Right renal cortex interstitium (tissue), 3 donors: ENCODE results near the gene IFNGR2. TPM values are rescaled to one million over a fixed set of nuclear protein-coding genes. Genes with fewer than 3 reads are reported as not detected.
"Not testable (repeated sequence)": the region's sequence is repeated elsewhere in the genome, so short reads cannot be mapped to it uniquely, and the experiment has no call there.

Experiments used
- DNase-seq, 3 donors: peaks; one replicate each; pipeline ENCODE4 v3.0.0-alpha.2; 2013; ENCODE audit warnings: low read depth in 3 of 3, low spot score in 2 of 3
- polyA plus RNA-seq, 3 donors: library from polyadenylated mRNA; unstranded; fragments of 120-200 nt; gene quantifications; one replicate each; pipeline ENCODE4 v1.2.1, GENCODE V29; 2013; ENCODE audit not compliant: insufficient read length in 3 of 3

Gene IFNGR2
- polyA plus RNA-seq, 3 donors = 82.9 to 86.4 (median 86.0) TPM

GRCh38 chr21:33401630-33401992 is 1.6 kb upstream of the IFNGR2 start:
- no peak for DNase-seq

- DNase-seq = no peak
Measured at GRCh38 chr21:33402001-33402979, 923 bp upstream of the IFNGR2 start.

- DNase-seq = no peak
Measured at GRCh38 chr21:33403786-33404585, 773 bp downstream of the IFNGR2 start.

GRCh38 chr21:33406493-33406892 is 3.3 kb downstream of the IFNGR2 start:
- DNase-seq = no peak

GRCh38 chr21:33411949-33412430 is 8.8 kb downstream of the IFNGR2 start:
- DNase-seq = no peak

DNA sequence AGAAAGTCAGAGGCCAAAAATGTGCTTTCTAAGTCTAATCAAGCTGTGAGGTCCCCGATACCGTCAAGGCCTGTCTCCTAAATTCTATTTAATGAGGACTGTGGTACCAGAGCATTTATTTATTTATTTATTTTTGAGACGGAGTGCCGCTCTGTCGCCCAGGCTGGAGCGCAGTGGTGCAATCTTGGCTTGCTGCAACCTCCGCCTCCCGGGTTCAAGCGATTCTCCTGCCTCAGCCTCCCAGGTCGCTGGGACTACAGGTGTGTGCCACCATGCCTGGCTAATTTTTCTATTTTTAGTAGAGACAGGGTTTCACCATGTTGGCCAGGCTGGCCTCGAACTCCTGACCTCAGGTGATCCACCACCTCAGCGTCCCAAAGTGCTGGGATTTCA is 9.2 kb downstream of the IFNGR2 start:
- not testable (repeated sequence) for DNase-seq

DNA sequence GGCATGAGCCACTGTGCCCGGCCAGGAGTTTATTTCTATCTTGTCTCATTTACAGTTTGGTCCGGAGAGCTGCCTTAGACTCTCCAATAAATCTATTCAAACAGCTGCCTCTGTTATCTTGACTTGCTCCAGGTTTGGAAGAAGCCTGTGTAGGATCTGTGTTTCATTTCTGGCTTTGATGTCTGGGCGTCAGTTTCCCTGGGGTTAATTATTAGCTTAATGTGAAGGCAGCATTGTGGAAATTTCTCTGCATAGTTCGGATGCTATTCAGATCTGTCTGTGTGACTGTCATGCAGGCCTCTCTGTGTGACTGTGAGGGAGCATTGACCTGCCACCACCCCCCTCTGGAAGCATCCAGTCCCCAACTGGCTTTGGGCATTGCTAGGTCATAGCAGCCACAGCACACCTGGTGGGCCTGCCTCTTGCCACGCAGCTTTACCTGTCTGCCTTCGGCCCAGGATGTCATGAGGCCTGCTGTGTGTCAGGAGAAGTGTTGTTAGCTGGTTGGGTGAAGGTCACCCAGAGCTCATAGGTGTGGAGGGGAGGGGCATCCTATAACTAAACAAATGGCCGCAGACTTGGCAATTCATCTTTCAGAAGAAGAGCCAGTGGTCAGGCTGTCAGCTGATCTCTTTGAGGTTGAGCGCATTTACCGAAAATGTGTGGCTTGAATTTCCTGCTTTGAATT is 9.8 kb downstream of the IFNGR2 start:
- DNase-seq = no peak

GRCh38 chr21:33414068-33414467 is 10.9 kb downstream of the IFNGR2 start:
- DNase-seq = no peak

- DNase-seq = no peak
Measured at GRCh38 chr21:33414926-33415325, 11.7 kb downstream of the IFNGR2 start.

DNA sequence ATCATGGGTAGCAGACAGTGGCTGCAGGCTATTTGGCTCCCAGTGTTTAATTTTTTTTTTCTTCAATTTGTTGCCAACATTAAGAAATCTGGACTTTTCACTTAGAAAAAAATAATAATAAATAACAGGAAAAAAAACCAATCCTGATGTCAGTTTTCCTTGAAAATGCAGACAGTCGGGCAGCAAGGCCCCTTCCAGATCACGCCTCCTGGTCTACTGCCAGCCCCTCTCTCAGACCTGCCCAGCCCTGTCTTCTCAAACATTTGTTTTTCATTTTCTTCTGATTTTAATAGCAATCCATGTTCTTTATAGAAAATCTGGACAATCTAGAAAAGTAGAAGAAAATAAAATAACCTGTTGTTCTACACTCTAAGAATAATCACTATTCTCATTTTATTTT is 15.5 kb downstream of the IFNGR2 start:
- no peak for DNase-seq

DNA sequence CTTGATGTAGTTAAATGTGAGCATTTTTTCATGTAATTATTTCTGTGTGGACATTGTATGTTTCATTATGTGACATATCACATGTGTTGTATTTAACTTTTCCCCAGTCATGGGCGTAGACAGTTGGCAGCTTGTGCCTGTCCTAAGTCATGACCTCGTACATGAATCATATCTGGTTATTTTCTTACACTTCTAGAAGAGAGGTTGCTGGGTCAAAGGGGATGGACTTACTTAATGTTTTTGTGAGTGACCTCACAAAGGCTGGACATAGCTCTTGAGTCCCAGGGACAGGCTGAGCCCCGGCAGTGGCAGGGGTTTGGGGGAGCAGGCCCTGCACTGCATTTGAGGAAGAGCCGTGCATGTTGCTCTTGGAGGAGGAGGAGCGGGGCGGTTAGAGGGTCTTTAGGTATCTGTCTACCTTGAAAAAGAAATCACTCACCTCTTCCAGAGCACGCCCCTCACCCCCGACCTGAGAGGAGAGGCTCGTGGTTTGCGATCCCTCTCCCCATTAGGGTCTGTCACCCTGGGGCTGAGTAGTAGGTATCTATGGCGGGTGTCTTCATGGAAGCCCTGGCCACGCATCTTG is 16.4 kb downstream of the IFNGR2 start:
- no peak for DNase-seq

- no peak for DNase-seq
Measured at GRCh38 chr21:33421713-33422393, 18.6 kb downstream of the IFNGR2 start.

- DNase-seq = no peak
Measured at GRCh38 chr21:33424214-33424613, 21.0 kb downstream of the IFNGR2 start.

DNA sequence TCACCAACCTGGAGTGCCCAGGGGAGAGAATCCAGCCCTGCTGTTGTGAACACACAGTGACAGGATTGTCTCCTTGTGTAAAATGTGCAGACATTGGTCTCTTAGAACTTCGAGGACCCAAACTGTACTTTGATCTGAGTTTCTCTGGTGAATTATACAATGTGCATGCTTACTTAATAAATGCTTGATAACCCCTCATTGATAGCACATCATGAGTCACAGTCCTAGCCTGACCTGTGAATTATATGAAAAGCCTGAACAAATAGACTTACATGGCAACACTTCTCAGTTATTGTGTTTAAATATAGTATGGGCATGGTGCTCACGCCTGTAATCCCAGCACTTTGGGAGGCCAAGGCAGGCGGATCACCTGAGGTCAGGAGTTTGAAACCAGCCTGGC is 22.6 kb downstream of the IFNGR2 start:
- no peak for DNase-seq

DNA sequence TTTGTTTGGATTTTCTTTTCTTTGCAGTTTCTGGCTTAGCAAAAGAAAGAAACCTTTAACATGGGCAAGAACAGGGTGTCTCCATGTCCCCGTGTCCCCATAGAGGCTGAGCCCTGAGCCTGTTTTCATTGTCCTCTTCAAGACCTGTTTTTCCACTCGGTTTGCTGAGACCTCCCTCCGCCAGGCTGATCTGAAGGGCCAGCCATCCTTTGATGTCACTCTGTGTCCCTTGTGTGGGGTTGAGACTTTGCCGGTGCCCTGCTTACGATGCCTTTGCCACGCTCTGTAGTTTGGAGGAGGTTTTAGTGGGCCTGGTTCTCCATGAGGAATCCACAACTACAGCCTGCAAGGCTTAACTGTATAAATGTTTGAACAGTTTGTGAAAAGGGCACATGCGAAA is 23.8 kb downstream of the IFNGR2 start:
- no peak for DNase-seq

DNA sequence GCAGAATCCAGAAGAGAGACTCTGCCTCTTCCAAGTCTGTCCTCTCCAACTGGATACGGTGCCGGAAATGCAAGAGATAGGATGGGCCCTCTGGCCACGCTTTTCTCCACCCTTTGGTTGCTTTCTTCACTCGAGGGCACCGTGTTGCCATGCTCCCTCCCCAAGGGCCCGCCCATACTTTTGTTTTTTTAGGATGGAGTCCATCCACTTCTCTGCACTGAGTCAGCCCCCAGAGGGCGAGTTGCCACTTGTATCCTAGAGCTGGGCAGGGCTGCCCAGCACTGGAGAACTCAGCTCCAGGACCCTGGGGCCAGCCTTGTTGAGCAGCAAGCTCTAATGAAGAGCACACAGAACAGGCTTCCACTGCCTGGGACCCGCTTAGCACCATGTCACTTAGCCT is 25.5 kb downstream of the IFNGR2 start:
- DNase-seq = no peak

DNA sequence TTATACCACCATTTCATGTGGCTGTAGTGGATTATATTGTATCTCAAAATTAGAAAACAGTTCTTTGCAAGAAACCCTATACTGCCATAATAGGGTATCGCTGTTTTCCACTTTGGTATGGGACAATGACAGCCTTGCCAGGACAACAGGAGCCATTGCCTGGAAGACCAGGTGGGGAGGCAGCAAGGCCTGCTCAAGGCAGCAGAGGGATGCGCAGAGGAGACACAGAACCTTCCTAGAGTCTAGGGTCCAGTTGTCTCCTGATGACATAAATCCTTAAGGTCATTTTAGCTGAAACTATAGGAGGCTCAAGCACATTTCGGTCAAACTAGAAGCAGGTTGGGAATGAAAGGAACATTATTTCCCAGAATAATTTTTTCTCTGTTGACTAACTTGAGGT is 27.6 kb downstream of the IFNGR2 start:
- no peak for DNase-seq

DNA sequence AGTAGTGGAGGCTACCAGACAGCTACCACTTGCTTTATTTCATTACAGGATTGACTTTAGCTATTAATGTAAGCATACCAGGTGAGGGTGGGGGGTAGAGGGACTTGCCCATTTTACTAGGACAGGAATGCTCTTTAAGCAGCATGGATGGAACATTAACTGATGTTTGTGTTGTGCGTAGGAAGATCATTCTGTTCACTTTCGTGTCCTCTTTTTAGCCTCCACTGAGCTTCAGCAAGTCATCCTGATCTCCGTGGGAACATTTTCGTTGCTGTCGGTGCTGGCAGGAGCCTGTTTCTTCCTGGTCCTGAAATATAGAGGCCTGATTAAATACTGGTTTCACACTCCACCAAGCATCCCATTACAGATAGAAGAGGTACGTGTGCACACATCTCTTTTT is 29.3 kb downstream of the IFNGR2 start:
- DNase-seq = no peak

DNA sequence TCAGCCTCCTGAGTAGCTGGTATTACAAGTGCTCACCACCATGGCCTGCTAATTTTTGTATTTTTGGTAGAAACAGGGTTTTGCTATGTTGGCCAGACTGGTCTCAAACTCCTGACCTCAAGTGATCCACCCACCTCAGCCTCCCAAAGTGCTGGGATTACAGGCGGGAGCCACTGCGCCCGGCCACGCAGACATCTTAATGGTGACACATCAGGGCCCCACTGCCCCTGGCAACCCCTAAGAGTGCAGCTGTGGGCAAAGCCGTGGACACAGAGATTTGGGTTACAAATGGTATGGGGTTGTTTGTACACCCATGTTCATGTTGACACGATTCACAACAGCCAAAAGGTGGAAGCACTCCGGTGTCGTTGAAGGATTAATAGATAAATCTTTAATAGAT is 29.8 kb downstream of the IFNGR2 start:
- DNase-seq = no peak
